HepG2 (cell line): ENCODE measurements around the gene ANKS4B. TPM values are rescaled to one million over a fixed set of nuclear protein-coding genes. Genes with fewer than 3 reads are reported as not detected.

Experiments
- CENPX ChIP-seq: sonication (generic); formaldehyde crosslinking; IDR thresholded peaks from 2 replicates; pipeline ENCODE4 v1.9.0; 2021; ENCODE audit warnings: mild to moderate bottlenecking, missing genetic modification reagents, moderate library complexity
- EED ChIP-seq: sonication (generic); formaldehyde crosslinking; IDR thresholded peaks from 2 replicates; pipeline ENCODE4 v1.5.0; 2020; ENCODE audit warnings: mild to moderate bottlenecking, missing genetic modification reagents
- GPN1 ChIP-seq: sonication (generic); formaldehyde crosslinking; IDR thresholded peaks from 2 replicates; pipeline ENCODE4 v1.5.1; 2020; ENCODE audit warnings: missing genetic modification reagents, borderline replicate concordance
- MEIS2 ChIP-seq: sonication (generic); formaldehyde crosslinking; IDR thresholded peaks from 2 replicates; pipeline ENCODE4 v1.9.0; 2021; ENCODE audit warnings: mild to moderate bottlenecking, missing genetic modification reagents
- MTF1 ChIP-seq: sonication (generic); formaldehyde crosslinking; IDR thresholded peaks from 2 replicates; pipeline ENCODE4 v1.5.0; 2020; ENCODE audit warnings: missing genetic modification reagents
- NBN ChIP-seq: fragments of 450-650 bp; conservative IDR thresholded peaks from 2 replicates; pipeline ENCODE4 v1.6.1; 2017
- NFRKB ChIP-seq: fragments of 450-650 bp; IDR thresholded peaks from 2 replicates; pipeline ENCODE4 v1.6.1; 2017
- PTBP1 ChIP-seq: fragments of 200-400 bp; formaldehyde crosslinking; IDR thresholded peaks from 2 replicates; pipeline ENCODE4 v1.6.1; 2018; ENCODE audit warnings: low read length, low read depth; ENCODE audit not compliant: poor library complexity, severe bottlenecking
- ZBTB44 ChIP-seq: sonication (generic); formaldehyde crosslinking; IDR thresholded peaks from 2 replicates; pipeline ENCODE4 v1.4.0; 2020; ENCODE audit warnings: missing genetic modification reagents
- ZNF3 ChIP-seq: IDR thresholded peaks from 2 replicates; pipeline ENCODE4 v1.7.0; 2017; ENCODE audit warnings: inconsistent platforms
- ZNF503 ChIP-seq: sonication (generic); formaldehyde crosslinking; IDR thresholded peaks from 2 replicates; pipeline ENCODE4 v1.4.0; 2020; ENCODE audit warnings: missing genetic modification reagents
- ZNF552 ChIP-seq: sonication (generic); formaldehyde crosslinking; IDR thresholded peaks from 2 replicates; pipeline ENCODE4 v1.9.0; 2022; ENCODE audit warnings: missing genetic modification reagents, mild to moderate bottlenecking, borderline replicate concordance
- ZNF614 ChIP-seq: IDR thresholded peaks from 2 replicates; pipeline ENCODE4 v1.6.1; 2018; ENCODE audit warnings: missing biosample characterization, missing genetic modification reagents, inconsistent platforms, borderline replicate concordance
- ZNF687 ChIP-seq: sonication (generic); formaldehyde crosslinking; IDR thresholded peaks from 2 replicates; pipeline ENCODE4 v1.5.1; 2020; ENCODE audit warnings: mild to moderate bottlenecking, missing genetic modification reagents, moderate library complexity
- ZNF720 ChIP-seq: sonication (generic); formaldehyde crosslinking; IDR thresholded peaks from 2 replicates; pipeline ENCODE4 v1.4.0; 2020; ENCODE audit warnings: missing genetic modification reagents
- polyA plus RNA-seq, 8 experiments: library from polyadenylated mRNA; depleted of rRNA in 3 of 8; stranded (reverse) in 7 of 8; unstranded in 1 of 8; fragments of >200 nt; fragmentation: Illumina TruSeq in 4 of 8; extraction: Trizol in 4 of 8; gene quantifications; 2 replicates each; pipeline versions ENCODE4 v1.2.1 to v1.2.3, GENCODE V29; 2011 to 2016; ENCODE audit warnings: low read depth in 4 of 8, missing spikeins in 1 of 8, mixed read lengths in 1 of 8; ENCODE audit not compliant: insufficient read depth in 1 of 8
- total RNA-seq, 5 experiments: library from RNA; depleted of rRNA; stranded (reverse); fragments of >200 nt; fragmentation: Illumina TruSeq; extraction: Trizol; gene quantifications; 2 replicates each; pipeline ENCODE4 v1.2.3, GENCODE V29; 2016; ENCODE audit warnings: low read depth in 1 of 5
- TF ChIP-seq, protein P1 (sequence below): sonication (generic); formaldehyde crosslinking; IDR thresholded peaks from 2 replicates; pipeline ENCODE4 v1.4.0; 2020; ENCODE audit warnings: missing genetic modification reagents
- TF ChIP-seq, protein P2 (sequence below): sonication (generic); formaldehyde crosslinking; IDR thresholded peaks from 2 replicates; pipeline ENCODE4 v1.5.1; 2020; ENCODE audit warnings: missing genetic modification reagents, mild to moderate bottlenecking, borderline replicate concordance

ANKS4B gene
- total and polyA plus RNA-seq, 2 of the 13 experiments (the other 11 are each of a cell fraction or from before 2014, with no cell fraction given): 6.5 to 30.0 TPM

DNA sequence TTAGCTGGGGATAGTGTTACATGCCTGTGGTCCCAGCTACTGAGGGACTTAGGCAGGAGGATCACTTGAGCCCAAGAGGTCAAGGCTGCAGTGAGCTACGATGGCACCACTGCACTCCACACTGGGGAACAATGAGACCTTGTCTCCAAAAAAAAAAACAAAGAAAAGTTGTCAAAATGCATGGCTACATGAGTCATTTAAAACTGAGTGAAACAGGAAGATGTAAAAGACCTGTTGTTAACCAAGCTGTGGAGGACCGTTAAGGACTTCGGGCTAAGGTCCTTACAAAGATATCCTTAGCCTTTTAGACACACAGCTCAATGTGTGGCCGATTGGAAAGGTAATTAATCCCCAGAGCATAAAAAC lies 47.2 kb upstream of the ANKS4B start (continued):
- TF ChIP-seq ZNF687 (CRISPR knock-in tag): no peak
- no peak for TF ChIP-seq ZNF720 (CRISPR knock-in tag)
- TF ChIP-seq GPN1 (CRISPR knock-in tag): no peak
- TF ChIP-seq MEIS2 (CRISPR knock-in tag): peak; percentile 45; the same call in 1 of the 2 replicates
- TF ChIP-seq CENPX (CRISPR knock-in tag): no peak
- TF ChIP-seq ZBTB44: no peak
- TF ChIP-seq NFRKB: no peak
- TF ChIP-seq, protein P1, sequence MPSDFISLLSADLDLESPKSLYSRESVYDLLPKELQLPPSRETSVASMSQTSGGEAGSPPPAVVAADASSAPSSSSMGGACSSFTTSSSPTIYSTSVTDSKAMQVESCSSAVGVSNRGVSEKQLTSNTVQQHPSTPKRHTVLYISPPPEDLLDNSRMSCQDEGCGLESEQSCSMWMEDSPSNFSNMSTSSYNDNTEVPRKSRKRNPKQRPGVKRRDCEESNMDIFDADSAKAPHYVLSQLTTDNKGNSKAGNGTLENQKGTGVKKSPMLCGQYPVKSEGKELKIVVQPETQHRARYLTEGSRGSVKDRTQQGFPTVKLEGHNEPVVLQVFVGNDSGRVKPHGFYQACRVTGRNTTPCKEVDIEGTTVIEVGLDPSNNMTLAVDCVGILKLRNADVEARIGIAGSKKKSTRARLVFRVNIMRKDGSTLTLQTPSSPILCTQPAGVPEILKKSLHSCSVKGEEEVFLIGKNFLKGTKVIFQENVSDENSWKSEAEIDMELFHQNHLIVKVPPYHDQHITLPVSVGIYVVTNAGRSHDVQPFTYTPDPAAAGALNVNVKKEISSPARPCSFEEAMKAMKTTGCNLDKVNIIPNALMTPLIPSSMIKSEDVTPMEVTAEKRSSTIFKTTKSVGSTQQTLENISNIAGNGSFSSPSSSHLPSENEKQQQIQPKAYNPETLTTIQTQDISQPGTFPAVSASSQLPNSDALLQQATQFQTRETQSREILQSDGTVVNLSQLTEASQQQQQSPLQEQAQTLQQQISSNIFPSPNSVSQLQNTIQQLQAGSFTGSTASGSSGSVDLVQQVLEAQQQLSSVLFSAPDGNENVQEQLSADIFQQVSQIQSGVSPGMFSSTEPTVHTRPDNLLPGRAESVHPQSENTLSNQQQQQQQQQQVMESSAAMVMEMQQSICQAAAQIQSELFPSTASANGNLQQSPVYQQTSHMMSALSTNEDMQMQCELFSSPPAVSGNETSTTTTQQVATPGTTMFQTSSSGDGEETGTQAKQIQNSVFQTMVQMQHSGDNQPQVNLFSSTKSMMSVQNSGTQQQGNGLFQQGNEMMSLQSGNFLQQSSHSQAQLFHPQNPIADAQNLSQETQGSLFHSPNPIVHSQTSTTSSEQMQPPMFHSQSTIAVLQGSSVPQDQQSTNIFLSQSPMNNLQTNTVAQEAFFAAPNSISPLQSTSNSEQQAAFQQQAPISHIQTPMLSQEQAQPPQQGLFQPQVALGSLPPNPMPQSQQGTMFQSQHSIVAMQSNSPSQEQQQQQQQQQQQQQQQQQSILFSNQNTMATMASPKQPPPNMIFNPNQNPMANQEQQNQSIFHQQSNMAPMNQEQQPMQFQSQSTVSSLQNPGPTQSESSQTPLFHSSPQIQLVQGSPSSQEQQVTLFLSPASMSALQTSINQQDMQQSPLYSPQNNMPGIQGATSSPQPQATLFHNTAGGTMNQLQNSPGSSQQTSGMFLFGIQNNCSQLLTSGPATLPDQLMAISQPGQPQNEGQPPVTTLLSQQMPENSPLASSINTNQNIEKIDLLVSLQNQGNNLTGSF (CRISPR knock-in tag): no peak
- no peak for TF ChIP-seq ZNF3 (CRISPR knock-in tag)
- TF ChIP-seq ZNF552 (CRISPR knock-in tag): no peak; the same call in 1 of the 2 replicates
- TF ChIP-seq MTF1: no peak
- no peak for TF ChIP-seq EED (CRISPR knock-in tag)
- TF ChIP-seq ZNF503 (CRISPR knock-in tag): peak; percentile 82
- no peak for TF ChIP-seq NBN
- TF ChIP-seq, protein P2, sequence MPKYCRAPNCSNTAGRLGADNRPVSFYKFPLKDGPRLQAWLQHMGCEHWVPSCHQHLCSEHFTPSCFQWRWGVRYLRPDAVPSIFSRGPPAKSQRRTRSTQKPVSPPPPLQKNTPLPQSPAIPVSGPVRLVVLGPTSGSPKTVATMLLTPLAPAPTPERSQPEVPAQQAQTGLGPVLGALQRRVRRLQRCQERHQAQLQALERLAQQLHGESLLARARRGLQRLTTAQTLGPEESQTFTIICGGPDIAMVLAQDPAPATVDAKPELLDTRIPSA (CRISPR knock-in tag): no peak
- TF ChIP-seq ZNF614 (CRISPR knock-in tag): peak; percentile 62; the same call in 1 of the 2 replicates
- TF ChIP-seq PTBP1: no peak
